HG03354 (cell line): ENCODE results near the gene C10orf53.

Source experiments
- ATAC-seq: cut with Tn5 transposase; IDR thresholded peaks from one replicate; pipeline ENCODE4 v1.9.1; 2021; ENCODE audit warnings: mild to moderate bottlenecking; ENCODE audit not compliant: unreplicated experiment, poor library complexity, severe bottlenecking

The C10orf53 gene

GRCh38 chr10:49679480-49679893 lies at the start of gene C10orf53:
Gene C10orf53, plus strand, starts transcription at chr10:49679651. Its CDS starts 47 bp downstream, at chr10:49679698.
- no peak for ATAC-seq

DNA sequence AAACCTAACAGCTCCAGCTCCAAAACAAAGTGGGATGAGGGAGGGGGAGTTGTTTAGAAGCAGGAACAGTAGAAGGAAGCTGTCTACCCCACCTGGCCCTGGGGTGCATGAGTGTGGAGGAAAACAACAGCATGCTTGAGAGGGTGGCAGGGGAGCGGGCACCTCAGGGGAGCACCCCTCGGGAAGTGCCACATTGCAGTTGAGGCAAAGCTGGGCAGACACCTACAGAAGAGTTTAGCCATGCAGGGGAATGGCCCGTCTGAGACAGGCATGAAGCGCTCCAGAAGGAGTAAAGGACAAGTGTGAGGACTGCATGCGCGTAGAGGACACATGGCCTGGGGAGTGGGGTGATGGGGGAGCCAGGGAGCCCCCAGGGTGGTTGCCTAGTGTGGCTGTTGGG lies 47.5 kb upstream of the C10orf53 start:
- ATAC-seq, result no peak

DNA sequence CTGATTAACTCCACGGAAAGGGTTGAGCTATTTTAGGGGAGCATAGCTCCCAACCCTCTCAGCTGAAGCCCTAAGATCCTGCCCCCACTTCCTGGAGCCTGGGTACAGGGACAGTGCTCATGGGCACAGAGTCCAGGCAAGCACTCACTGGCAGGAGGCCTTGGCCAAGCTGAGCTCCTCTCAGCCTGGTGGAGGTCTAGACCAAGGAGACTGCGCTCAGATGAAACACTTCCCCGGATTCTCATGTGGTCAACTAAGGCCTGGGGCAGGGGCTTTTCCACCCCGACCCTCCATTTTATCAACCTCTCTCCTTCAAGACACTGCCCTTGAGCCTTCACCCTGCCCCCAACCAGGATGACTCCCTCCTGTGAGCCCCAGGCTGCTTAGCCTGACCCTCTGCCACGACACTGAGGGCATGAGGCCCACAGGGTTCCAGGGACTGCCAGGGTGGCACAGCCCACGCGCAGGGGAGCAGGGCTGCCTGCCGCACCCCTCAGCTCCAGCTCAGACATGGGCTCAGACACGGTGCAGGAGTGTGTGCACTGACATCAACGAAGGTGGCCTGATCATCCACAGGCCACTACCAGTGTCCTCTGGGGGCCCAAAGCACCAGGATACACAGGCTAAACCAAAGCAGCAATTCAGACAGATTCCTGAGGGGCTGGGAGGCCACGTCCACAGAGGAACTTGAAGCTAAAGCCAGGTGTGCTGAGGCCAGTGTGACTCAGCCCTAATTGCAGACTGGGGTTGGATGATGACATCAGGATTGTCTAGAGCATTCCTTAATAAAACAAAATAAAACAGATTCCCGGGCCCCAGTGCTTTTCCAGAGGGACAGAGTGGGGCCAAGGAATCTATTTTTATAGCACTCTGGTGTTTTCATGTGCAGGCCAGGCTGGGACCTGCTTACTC lies 46.8 kb upstream of the C10orf53 start:
- ATAC-seq, result no peak

DNA sequence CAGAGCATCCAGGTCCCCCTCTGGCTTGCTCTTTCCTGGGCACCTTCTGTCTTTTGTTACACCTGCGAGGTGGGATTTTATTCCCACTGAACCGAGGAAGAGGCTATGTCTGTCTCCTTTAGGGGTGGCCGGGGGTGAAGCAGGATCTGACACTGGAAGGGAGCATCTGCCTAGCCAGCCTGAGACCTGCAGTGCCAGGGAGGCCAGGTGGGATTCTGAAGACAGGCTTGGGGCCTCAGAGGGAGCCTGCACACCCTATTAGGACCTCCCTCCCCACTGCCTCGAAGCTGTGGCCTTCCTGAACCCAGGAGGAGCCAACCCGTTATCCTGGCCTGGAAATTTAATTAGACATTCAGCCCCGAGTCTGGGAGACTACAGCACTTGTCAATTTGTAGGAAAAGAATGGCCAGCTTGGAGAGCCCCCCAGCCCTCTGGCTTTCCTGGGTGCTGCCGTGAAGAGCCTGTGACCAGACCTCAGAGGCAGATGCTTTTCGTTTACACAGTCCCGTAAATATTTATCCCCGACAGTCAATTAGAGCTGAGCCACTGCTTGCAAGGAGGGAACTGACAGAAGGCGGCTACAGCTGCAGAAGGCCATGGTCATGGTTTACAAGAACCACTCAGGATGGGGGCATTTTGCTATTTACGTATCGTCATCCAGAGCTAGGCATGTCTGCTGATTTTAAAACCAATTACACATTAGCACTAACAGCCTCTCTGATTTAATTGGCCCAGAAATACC lies 46.0 kb upstream of the C10orf53 start:
- no peak for ATAC-seq

GRCh38 chr10:49634069-49634660 lies 45.3 kb upstream of the C10orf53 start:
- no peak for ATAC-seq

GRCh38 chr10:49642311-49642710 lies 37.1 kb upstream of the C10orf53 start:
- no peak for ATAC-seq

DNA sequence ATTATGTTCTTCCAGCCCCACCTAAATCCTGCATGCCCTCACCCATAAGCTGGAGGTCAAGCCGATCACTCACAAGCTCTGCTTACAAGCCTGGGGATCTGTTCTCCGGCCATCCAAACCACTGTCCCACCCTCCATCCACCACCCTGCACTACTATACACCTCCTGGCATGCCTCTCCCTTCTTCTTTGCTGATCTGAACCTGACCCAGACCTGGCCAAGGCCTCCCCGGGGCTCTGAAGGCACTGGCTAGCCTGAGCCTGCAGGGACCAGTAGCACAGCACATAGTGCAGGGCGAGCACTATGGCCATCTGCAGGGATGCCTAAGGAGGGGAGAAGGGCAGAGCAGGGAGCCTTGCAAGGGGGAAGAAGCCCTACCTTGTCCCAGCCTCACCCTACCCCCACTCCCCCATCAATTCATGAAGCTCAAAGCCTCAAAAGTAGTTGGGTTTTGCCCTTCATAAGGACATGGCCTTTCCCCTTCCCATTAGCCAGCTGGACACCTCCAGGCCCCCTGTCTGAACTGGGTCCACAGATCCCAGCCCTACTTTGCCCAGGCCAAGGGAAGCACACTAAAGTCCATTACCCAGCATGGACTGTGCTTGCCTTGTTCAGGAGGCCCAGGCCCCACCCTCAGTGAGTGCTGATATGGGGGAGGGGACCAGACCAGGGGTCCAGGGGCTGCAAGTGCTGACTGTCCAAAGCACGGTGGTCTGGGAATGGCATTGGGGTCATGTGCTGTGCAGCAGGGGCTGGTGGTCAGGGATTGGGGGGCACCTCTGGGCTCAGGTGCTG lies 36.0 kb upstream of the C10orf53 start:
- ATAC-seq, result no peak

GRCh38 chr10:49644035-49644646 lies 35.3 kb upstream of the C10orf53 start:
- ATAC-seq, result no peak

GRCh38 chr10:49645417-49645816 lies 34.0 kb upstream of the C10orf53 start:
- ATAC-seq, result no peak

- no peak for ATAC-seq
Measured at GRCh38 chr10:49645871-49646870, 33.3 kb upstream of the C10orf53 start.

DNA sequence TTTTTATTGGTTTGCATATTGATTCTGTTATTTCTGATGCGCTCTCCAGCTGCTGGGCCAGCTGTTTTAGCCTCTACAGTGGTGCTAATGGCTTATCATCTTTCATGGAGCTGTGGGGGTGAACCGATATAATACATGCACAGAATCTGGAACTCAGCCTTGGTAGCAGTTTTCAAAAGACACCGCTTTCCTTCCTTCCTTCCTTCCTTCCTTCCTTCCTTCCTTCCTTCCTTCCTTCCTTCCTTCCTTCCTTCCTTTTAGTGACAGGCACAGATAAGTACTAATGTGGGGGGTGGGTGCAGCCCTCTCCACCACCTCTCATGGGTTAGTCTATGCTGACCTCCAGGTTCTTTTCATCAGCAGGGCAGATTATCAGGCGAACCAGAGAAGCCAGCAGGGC lies 31.9 kb upstream of the C10orf53 start:
- ATAC-seq, result no peak

- ATAC-seq, result no peak
Measured at GRCh38 chr10:49647985-49648795, 31.3 kb upstream of the C10orf53 start.

DNA sequence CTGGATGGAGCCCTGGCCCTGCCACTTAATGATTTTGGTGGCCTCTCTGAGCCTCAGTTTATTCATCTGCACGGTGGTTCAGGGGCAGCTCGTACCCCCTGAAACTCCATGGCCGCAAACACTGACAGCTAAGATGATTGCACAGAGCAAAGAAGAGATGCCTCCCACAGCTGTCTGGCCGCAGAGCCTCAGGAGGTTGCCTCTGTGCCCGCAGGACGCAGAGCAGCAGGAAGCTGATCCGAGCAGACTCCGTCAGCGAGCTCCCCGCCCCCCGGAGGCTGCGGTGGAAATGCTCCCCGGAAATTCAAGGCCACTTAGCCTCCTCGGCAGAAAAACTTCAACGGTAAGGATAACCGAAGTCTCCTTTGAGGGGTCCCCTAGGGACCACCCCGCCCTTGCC lies 30.2 kb upstream of the C10orf53 start:
- ATAC-seq, result no peak

DNA sequence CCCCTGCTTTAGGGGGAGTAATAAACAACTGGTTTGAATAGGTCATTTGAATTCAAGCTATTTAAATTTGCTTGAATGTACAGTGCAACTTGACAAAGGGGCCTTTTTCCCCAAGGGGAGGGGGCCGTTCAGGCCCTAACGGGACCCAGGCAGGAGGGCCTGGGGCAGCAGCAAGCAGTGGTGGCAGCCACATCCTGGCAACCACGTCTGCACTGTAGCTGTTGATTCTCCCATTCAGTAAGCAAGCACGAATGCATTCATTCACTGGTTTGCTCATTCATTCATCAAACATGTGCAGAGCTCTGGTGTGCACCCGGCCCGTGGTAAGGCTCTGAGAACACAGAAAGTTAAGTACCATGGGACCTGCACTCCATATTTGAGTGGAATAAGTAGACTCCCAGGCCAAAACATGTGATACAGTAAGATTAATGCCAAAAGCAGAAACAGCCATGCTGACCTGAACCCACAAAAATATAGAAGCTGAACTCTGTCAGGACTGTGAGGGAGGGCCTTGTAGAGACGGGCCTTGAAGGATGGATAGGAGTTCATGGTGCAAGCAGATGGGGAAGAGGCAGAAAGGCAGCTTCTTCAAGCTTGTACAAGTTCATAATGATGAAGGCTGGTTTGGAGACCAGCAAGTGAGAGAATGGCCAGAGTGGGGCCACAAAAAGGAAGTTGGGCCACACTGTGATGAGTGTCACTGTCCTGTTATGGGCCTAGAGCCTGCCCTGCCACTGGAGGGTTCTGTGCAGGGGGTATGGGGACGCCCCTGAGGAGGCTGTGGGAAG lies 29.3 kb upstream of the C10orf53 start:
- ATAC-seq, result no peak

DNA sequence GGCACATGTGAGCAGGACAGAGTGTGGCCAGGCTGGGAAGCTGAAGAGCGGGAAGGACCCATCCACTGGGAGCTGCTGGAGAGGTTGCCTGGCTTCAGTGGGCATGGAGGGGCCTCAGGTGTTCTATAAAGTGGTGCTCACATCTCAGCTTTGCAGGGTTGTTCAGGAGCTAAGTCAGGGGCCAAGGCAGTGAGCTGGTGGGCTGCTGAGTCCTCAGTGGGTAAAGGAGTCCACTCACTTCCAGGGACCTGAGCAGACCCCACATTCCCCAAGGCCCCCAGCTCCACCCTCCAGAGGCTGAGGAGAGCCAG lies 28.8 kb upstream of the C10orf53 start:
- ATAC-seq, result no peak

DNA sequence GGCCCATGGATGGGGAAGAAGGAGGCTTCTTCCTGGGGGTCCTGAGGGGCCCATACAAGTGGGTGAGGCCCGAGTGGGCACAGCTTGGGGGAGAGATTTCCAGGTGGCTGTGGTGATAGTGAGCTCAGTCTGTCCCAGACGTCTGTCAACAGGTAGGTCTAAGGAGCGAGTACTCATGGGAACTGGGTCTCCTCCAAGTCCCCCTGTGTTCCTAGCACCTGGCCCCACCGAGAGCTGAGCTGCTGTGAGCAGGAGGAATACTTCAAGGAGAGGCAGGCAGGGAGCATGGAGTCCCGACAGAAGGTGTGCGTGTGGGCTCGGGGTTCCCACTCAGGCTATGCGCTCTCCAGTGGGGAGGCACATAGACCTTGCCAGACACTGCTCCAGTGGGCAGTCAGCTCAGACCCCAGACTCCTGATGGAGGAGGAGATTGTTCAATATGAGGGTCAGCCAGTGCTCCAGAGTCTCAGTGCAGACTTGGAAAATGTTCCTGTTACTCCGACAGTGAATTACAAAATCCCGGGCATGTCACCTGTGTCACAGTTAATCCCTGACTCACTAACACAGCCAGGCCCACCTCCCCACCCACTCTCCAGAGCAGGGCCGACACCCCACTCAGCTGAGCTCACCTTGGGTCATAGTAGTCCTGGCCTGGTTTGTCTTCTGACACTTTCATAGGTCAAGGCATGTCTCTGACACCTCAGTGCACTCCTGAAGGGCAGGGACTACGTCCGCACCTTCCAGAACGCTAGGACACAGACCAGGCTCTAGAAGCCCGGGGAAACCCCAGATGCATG lies 28.2 kb upstream of the C10orf53 start:
- ATAC-seq, result no peak
